Measurements from ENCODE around the gene SOAT1.

SOAT1 gene

GRCh38 chr1:179253286-179253972, 40.2 kb upstream of the SOAT1 start:
- no peak overlapping the region for H3K27ac ChIP-seq (ENCODE audit: extremely low read depth, low read depth, low read length)
- H3K4me3 ChIP-seq (ENCODE audit: low read depth, low read length), result no peak overlapping the region
- no peaks in the 10 kb centered on the region for H3K36me3 ChIP-seq (ENCODE audit: control insufficient read depth in 2 of 2, insufficient read depth in 1 of 2, low read length in 2 of 2)
- H3K9me3 ChIP-seq (ENCODE audit: control insufficient read depth, insufficient read depth, low read depth, low read length), result no peaks in the 10 kb centered on the region
- CTCF ChIA-PET, result interaction anchor here (1.0 to 3.5 kb wide), 2 partner anchors 117 to 126 kb away, joined by 3 to 34 read pairs; no protein-coding TSS in a partner anchor
- H3K4me1 ChIP-seq (ENCODE audit: control insufficient read depth, insufficient read depth, low read length), result no peaks in the 10 kb centered on the region
- POLR2A ChIA-PET, result no interaction called here
- TF ChIP-seq ZNF132 (tag by site-specific recombination; IDR thresholded peaks at IDR 0.05; ENCODE audit: borderline replicate concordance) (no peak), ZNF18 (tag by site-specific recombination; IDR thresholded peaks at IDR 0.05) (no peak), YY1 (tag by site-specific recombination; IDR thresholded peaks at IDR 0.05) (no peak), BCL11B (tag by site-specific recombination; IDR thresholded peaks at IDR 0.05; ENCODE audit: low read depth) (no peak), ZNF639 (tag by site-specific recombination; IDR thresholded peaks at IDR 0.05) (no peak), ZNF777 (tag by site-specific recombination; IDR thresholded peaks at IDR 0.05; ENCODE audit: borderline replicate concordance) (no peak), ZNF704 (tag by site-specific recombination; IDR thresholded peaks at IDR 0.05) (no peak), MEIS1 (CRISPR knock-in tag; IDR thresholded peaks at IDR 0.05; ENCODE audit: borderline replicate concordance) (no peak), SCRT1 (tag by site-specific recombination; IDR thresholded peaks at IDR 0.05; ENCODE audit: borderline replicate concordance) (no peak), ZNF624 (tag by site-specific recombination; IDR thresholded peaks at IDR 0.05) (no peak), ZNF2 (tag by site-specific recombination; IDR thresholded peaks at IDR 0.05) (no peak), ZNF10 (tag by site-specific recombination; IDR thresholded peaks at IDR 0.05) (no peak), MZF1 (tag by site-specific recombination; IDR thresholded peaks at IDR 0.05; ENCODE audit: borderline replicate concordance) (no peak), ZNF121 (tag by site-specific recombination; IDR thresholded peaks at IDR 0.05) (no peak), KLF16 (tag by site-specific recombination; IDR thresholded peaks at IDR 0.05) (no peak)
- TF ChIP-seq, protein P1, sequence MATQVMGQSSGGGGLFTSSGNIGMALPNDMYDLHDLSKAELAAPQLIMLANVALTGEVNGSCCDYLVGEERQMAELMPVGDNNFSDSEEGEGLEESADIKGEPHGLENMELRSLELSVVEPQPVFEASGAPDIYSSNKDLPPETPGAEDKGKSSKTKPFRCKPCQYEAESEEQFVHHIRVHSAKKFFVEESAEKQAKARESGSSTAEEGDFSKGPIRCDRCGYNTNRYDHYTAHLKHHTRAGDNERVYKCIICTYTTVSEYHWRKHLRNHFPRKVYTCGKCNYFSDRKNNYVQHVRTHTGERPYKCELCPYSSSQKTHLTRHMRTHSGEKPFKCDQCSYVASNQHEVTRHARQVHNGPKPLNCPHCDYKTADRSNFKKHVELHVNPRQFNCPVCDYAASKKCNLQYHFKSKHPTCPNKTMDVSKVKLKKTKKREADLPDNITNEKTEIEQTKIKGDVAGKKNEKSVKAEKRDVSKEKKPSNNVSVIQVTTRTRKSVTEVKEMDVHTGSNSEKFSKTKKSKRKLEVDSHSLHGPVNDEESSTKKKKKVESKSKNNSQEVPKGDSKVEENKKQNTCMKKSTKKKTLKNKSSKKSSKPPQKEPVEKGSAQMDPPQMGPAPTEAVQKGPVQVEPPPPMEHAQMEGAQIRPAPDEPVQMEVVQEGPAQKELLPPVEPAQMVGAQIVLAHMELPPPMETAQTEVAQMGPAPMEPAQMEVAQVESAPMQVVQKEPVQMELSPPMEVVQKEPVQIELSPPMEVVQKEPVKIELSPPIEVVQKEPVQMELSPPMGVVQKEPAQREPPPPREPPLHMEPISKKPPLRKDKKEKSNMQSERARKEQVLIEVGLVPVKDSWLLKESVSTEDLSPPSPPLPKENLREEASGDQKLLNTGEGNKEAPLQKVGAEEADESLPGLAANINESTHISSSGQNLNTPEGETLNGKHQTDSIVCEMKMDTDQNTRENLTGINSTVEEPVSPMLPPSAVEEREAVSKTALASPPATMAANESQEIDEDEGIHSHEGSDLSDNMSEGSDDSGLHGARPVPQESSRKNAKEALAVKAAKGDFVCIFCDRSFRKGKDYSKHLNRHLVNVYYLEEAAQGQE (tag by site-specific recombination; IDR thresholded peaks at IDR 0.05), result no peak

GRCh38 chr1:179262183-179262582, 31.4 kb upstream of the SOAT1 start:
- POLR2A ChIA-PET, result no interaction called here
- Histone ChIP-seq H3K27ac (ENCODE audit: extremely low read depth, low read depth, low read length) (no peak overlapping the region), H3K9me3 (ENCODE audit: control insufficient read depth, insufficient read depth, low read depth, low read length) (no peaks in the 10 kb centered on the region), H3K4me1 (ENCODE audit: control insufficient read depth, insufficient read depth, low read length) (0 out of 2 replicates have a peak, but pooled peaks cover 2% of the 10 kb centered on the region), H3K36me3 (ENCODE audit: control insufficient read depth in 2 of 2, insufficient read depth in 1 of 2, low read length in 2 of 2) (no peaks in the 10 kb centered on the region), H3K4me3 (ENCODE audit: low read depth, low read length) (no peak overlapping the region)
- CTCF ChIA-PET, result interaction anchor here (0.7 to 1.1 kb wide), 2 partner anchors 10 to 141 kb away, joined by 3 read pairs; no protein-coding TSS in a partner anchor
- peak; percentile 61; the same call in 1 of the 2 replicates for TF ChIP-seq EGR2 (tag by site-specific recombination; IDR thresholded peaks at IDR 0.05; ENCODE audit: low read depth)
- no peak for TF ChIP-seq ZNF549 (tag by site-specific recombination; IDR thresholded peaks at IDR 0.05)
- peak; percentile 28 for TF ChIP-seq ZFHX2 (tag by site-specific recombination; conservative IDR thresholded peaks at IDR 0.05)

All from HEK293 (cell line).